Activated naive CD4-positive, alpha-beta T cell treated with anti-CD3 and anti-CD28 coated beads, Interleukin-2, amount 50 U/mL, for 16 hours (primary cell): ENCODE measurements around the gene CCDC178.
"Not testable (repeated sequence)": the region's sequence is repeated elsewhere in the genome, so short reads cannot be mapped to it uniquely, and the experiment has no call there.

ENCODE experiments used
- DNase-seq: peaks from one replicate; pipeline ENCODE4 v3.0.0-alpha.2; 2020

Gene CCDC178

GRCh38 chr18:33201509-33201926 is 239.0 kb downstream of the CCDC178 start:
- DNase-seq, result no peak

DNA sequence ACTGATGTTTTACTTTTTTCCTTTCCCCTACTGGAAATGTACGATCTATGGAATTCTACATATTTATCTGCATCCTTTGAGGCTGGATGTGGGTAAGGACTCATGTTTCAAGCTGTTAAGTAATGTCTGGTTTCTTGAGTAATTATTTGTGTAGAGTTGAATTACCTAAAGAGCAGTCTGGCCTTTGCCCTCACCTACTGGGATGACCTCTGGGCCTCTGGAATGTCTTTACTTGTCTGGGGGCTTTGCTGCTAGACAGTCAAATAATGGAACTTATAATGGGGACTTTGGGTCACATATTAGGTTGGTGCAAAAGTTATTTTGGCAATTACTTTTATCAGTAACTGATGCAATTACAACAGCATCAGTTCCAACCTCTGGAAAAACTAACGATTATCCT is 244.7 kb downstream of the CCDC178 start:
- DNase-seq, result no peak

DNA sequence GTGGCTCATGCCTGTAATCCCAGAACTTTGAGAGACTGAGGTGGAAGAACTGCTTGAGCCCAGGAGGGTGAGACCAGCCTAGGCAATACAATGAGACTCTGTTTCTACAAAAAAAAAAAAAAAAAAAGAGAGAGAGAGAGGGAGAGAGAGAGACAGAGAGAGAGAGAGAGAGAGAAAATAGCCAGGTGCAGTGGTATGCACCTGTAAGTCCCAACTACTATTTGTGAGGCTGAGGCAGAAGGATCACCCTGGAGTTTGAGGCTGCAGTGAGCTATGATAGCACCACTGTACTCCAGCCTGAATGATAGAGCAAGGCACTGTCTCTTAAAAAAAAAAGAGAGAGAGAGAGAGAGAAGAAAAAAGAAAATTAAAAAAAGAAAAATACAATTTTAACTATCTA is 245.7 kb downstream of the CCDC178 start:
- DNase-seq, result no peak

GRCh38 chr18:33184958-33185357 is 255.6 kb downstream of the CCDC178 start:
- no peak for DNase-seq

DNA sequence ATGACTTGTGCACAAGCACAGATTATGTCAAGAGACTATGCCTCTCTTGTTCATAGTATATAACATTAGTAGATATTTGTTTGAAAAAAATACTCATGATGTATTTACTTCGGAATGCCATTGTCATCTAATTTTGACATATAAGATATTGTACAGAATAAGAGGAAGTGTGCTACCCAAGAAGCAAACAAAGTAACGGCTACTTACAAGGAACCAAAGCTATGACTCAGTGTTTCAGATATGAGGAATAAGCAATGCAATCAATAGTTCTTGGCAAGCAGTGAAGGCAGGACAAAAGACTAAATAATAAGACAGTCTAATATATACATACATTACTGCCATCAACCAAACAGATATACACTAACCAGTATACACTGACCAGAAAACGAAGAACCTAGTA is 256.3 kb downstream of the CCDC178 start:
- DNase-seq, result no peak

DNA sequence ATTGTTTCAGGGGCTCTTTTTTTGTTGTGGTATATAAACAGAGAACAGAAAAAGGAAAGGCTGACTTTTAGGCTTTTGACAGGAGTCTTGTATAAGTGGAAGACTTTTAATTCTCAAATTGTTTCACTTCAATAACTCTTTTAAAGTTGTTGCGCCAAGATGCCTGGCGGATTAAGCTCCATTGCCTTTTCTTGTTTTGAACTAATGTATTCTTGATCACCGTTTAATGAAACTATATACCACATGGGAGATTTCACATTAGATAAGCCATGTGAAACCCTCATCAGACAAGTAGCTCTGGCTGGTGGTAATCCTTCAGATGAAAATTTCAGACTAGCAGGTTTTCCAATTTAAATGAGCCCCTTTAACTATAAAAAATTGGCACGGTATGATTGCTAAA is 257.4 kb downstream of the CCDC178 start:
- no peak for DNase-seq

- DNase-seq, result no peak
These were observed 259.5 kb downstream of the CCDC178 start for GRCh38 chr18:33181016-33181415.

GRCh38 chr18:33169218-33169617 is 271.3 kb downstream of the CCDC178 start:
- no peak for DNase-seq

DNA sequence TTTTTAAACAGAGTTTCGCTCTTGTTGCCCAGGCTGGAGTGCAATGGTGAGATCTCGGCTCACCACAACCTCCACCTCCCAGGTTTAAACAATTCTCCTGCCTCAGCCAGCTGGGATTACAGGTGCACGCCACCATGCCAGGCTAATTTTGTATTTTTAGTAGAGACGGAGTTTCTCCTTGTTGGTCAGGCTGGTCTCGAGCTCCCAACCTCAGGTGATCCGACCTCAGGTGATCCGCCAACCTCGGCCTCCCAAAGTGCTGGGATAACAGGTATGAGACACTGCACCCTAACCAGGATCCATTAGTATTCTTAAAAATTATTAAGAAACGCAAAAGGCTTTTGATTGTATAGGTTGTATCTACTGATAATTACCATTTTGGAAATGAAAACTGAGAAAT is 276.4 kb downstream of the CCDC178 start:
- DNase-seq, result not testable (repeated sequence)

GRCh38 chr18:33161131-33161530 is 279.4 kb downstream of the CCDC178 start:
- DNase-seq, result no peak

DNA sequence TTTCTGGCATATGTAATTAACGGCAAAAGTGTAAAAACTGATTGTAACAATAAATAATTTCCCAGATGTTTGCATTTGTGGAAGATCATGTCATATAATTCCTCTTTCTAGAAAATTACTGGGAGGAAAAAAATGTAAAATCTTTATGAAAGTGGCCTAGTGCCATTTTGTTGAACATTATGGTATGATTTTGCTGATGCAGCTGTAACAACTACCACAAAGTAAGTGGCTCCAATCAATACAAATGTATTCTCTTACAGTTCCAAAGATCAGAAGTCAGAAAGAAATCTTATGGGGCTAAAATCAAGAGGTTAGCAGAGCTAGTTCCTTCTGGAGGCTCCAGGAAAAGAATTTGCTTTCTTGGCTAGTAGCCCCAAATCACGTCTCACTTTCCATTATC is 281.4 kb downstream of the CCDC178 start:
- DNase-seq, result no peak

- DNase-seq, result no peak
These were observed 282.6 kb downstream of the CCDC178 start for GRCh38 chr18:33157893-33158292.

GRCh38 chr18:33156906-33157470 is 283.5 kb downstream of the CCDC178 start:
- no peak for DNase-seq

DNA sequence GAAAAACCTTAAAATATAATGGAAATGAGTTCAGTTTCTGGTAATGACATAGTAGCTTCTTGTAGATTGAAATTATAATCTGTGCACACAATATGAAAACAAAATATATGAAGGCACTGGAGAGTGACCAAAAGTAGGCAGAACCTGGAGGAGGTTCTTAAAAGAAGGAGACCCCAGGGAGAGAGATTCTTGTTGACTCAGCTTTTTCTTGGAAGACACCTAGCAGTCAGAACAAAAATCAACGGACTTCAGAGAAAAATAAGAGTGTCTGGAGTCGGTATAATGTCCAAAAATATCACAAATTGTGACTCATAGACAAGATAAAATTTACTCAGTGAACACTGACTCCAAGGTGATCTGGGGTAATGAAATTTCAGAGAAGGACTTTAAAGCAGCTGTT is 286.5 kb downstream of the CCDC178 start:
- no peak for DNase-seq

DNA sequence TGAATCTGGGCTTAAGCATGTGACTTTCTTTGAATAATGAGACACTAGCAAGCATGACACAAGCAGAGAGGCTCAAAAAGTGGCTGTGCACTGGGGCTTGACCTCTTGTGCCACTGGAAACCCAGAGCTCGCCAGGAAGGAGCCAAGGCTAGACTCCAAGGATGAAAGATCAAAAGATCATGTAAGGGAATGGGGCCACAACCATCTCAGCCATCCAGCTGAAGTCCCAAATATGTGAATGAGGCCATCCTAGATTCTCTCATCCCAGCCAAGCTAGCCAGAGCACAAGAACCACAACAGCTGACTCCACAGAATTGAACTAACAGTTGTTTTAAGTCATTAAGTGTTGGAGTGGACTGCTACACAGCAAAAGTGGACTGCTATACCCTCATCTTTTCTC is 288.1 kb downstream of the CCDC178 start:
- DNase-seq, result no peak

DNA sequence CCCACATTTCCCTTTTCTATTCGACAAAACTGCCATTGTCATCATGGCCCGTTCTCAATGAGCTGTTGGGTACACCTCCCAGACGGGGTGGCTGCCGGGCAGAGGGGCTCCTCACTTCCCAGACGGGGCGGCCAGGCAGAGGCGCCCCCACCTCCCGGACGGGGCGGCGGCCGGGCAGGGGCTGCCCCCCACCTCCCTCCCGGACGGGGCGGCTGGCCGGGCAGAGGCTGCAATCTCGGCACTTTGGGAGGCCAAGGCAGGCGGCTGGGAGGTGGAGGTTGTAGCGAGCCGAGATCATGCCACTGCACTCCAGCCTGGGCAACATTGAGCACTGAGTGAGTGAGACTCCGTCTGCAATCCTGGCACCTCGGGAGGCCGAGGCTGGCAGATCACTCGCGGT is 292.7 kb downstream of the CCDC178 start:
- not testable (repeated sequence) for DNase-seq

- DNase-seq, result no peak
These were observed 294.5 kb downstream of the CCDC178 start for GRCh38 chr18:33146014-33146413.

DNA sequence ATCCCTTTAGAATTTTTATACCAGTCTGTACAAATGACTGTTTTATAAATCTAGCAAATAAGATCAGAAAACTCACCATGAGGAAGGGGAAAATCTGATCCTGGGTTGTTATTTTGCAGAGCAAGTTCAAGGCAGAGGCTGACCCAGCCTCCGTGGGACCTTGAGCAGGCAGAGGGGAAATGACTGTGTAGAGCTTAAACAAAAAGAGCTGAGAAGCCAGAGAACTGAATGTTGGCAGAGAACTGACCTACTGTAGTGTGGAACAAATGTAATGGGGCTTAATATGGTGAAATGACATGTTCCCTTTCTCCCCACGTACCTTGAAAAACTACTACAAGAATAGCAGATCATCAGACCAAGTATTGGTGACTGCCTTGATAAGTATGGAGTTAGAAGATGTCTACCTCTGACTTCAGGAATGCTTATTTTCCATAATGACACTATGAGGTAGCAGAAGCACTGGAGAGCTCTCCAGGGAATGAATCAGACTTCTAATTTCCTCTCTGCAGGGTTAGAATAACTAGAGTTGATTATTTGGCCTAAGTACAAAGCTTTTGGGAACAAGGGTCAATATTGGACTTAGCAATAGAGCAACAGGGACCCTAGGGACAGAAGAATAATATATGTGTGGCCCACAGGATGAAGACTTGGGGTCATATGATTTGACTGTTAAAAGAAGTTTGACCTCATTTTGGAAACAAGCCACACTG is 304.4 kb downstream of the CCDC178 start:
- no peak for DNase-seq

DNA sequence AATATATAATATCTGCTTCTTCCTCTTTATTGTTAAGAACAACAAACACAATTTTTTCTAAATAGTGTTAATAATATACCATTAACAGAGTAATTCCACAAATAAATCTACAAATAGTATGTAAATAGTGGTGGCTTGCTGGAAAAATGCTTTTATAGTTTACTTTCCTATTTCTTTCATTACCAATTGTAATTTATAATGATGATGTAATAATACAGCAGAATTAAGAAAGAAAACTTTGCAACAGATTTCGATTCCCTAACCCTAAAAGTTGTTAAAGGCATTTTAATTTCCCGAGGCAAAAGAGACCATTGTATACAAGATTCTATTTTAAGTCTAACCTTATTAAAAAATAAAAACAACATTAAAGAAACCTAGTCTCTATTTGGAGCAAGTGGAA is 307.9 kb downstream of the CCDC178 start:
- DNase-seq, result no peak

- DNase-seq, result no peak
These were observed 311.9 kb downstream of the CCDC178 start for GRCh38 chr18:33128581-33128980.

DNA sequence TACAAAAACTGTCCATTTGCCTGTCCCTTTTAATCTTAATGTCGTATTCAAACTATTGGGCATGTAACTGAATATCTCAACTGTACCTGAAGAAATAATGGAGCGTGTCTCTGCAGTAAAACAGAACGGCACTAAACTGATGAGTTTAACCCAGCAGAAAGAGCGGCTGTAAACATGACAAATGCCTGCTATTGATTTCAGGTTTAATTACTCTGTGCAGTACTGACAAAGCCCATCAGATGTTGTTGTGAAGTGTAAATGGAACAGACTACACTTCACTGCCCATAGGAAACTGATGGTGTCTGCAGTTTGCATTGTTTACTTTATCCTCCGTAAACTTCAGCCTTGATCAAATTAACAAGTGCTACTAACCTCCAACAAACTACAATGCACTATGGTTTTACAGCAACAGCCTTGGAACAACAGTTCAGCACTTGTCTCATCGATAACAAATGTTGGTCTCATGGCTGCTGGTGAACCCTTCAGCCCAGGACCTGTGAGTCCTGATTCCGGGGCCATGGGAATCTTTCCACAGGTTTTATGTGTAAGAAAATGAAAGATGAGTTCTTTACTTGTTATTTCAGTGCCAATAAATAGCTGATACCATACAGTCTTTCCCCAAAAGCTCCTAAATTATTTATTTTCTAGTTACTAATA is 316.5 kb downstream of the CCDC178 start:
- no peak for DNase-seq

- DNase-seq, result no peak
These were observed 324.1 kb downstream of the CCDC178 start for GRCh38 chr18:33116376-33116775.

DNA sequence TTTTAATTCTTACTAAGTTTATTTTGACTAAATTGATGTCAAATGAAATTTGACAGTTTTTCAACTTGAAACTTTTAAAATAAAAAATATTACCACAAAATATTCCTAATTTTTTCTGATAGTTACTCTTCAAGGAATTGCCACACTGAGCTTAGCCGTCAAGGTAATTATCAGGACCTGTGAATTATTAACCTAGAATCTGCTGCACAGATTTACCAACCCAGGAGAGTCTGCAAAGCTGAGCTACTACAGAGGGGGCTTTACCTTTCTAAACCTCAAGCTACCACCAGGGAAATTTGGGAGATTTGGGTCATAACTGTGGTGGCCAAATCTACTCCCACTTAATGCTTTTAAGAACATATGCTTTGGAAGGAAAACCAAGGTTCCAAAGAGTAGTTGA is 324.6 kb downstream of the CCDC178 start:
- DNase-seq, result no peak

GRCh38 chr18:33115476-33115875 is 325.0 kb downstream of the CCDC178 start:
- DNase-seq, result no peak

- DNase-seq, result no peak
These were observed 325.8 kb downstream of the CCDC178 start for GRCh38 chr18:33114749-33115148.
